GM15510 (cell line): ENCODE data around the gene VEZT.

ENCODE experiments used
- POLR2A ChIP-seq: IDR thresholded peaks from 3 replicates; pipeline ENCODE4 v1.6.1; 2011; ENCODE audit warnings: borderline replicate concordance; ENCODE audit not compliant: insufficient read length; ENCODE audit errors: extremely low read depth

VEZT gene

DNA sequence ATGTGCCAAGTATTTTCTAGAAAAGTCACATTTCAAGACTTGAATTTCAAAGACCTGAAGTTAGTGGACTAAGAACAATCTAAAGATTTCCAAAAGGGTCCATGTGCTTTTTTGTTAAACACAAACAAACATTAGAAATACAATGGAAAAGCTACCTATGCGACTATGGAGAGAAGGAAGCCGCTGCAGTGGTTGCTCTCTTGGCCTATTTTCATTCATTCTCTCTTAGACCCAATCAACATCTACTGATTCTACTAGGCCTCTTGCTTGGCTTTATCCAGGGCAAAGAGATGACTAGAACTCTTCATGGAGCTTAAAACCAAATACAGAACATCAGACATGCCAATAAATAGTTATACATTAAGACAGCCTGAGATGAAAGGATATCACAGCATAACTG lies 10.2 kb upstream of the VEZT start:
- TF ChIP-seq POLR2A, result no peak

DNA sequence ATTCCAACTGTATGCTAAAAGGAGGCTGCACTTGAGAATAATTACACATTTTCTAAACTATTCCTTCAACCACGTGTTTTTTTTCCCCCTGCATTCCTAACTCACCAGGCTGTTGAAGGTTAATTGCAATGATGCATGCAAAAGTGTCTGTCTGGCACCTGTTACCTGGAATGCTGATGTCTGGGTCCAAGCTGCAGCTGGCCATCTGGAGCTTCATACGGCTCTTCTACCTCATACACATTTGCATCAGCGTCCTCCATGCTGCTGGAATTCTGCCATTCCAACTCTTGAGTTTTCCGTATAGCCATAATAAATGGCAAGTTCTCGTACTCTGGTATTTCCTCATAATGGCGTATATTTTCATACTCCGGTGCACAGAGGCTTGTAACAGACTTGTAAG lies 8.9 kb upstream of the VEZT start:
- TF ChIP-seq POLR2A, result no peak

GRCh38 chr12:95212586-95212985 lies 5.0 kb upstream of the VEZT start:
- TF ChIP-seq POLR2A, result no peak

DNA sequence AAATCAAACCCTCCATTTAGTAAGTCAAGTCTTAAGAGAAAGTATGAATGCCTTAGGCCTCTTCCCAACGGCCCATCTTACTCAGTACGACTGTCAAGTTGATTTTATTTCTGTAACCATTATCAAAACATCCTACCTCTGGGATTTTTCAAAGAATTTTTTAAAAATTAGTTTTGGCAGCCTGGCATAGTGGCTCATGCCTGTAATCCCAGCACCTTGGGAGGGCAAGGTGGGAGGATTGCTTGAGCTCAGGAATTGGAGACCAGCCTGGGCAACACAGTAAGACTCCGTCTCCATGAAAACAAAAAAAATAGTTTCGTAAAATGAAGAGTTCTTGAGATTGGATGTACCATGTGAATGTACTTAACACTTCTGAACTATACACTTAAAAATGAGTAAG lies 4.5 kb upstream of the VEZT start:
- no peak for TF ChIP-seq POLR2A

DNA sequence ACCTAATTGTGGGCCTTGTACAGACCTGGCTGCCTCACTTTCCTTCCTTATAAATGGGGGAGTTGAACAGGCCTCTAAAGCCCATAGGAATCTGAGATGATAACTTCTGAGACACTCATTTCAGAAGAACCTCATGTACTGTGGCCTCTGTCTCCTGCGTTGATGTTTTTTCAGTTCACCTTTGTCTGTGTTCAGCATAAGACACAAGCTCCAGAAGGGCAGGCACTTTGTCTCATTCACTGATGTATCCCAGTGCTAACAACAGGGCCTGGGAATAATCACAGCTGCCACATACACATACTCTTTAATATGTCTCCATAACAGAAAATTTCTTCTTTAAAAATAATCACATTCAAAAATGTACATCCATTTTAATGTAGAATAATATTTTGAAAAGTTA lies 3.7 kb upstream of the VEZT start:
- TF ChIP-seq POLR2A, result no peak

- TF ChIP-seq POLR2A, result no peak
These were observed 3.1 kb upstream of the VEZT start for GRCh38 chr12:95214466-95214865.

DNA sequence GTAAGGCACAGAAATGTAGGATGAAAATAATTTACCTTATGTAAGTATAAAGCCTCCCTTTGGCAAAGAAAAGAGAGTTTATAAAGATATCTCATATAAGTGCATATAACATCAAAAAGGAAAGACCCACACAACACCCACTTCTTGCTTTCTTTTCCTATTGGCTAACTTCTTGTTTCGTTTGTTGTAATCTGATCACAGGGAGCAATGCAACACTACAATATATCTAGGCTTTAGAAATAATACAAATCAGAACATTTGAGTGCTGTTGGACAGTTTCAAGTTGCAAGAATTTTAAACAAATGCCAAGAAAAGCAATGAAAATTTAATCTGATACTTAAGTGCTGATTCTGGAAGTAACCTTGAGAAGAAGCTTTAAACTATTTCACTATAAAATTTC lies 1.7 kb upstream of the VEZT start:
- no peak for TF ChIP-seq POLR2A

GRCh38 chr12:95216711-95217376 lies 763 bp upstream of the VEZT start:
- TF ChIP-seq POLR2A, result no peak

DNA sequence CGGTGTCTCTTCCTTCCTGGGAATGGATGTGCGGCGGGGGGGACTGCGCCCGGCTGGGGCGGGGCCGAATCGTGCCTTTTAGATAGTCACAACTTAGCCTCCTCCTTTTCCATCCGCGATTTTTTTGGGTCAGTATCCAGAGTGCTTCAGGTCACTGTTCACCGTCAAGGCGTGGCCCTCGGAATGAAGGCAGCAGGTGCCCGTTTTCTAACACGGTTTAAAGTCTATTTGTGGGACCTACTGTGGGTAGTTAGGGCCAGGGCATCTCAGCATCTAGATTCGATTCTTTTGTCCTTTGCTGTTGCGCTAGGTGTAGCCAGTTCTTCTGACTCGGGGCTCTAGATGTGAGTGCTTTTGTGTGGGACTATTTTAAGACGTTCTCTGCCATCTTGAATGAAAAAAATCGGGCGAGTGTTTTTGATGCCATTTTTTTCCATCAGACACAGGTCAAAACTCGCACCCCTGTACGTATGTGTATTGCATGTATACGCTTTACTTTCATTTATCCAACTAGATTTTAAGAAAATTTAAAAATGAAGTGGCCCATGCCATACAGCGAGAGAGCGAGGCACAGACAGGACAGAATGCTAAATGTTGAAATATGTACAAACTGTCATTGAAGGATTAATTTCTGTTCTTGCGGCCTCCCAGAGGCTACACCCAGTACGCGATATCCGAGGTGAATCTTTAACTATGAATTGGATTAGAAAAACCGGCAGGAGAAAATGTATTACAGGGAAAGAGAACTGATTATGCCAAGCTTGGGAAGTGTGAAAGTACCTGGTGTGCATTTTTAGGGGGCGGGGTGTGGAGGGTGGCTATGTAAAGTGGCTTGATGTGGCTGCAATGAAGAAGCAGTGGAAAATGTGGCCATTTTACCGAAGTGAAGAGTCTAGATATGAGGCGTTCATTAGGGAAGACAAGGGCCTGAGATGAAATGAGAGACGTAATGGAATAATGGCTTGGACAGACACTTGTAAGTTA lies 835 bp downstream of the VEZT start:
- TF ChIP-seq POLR2A, result no peak

DNA sequence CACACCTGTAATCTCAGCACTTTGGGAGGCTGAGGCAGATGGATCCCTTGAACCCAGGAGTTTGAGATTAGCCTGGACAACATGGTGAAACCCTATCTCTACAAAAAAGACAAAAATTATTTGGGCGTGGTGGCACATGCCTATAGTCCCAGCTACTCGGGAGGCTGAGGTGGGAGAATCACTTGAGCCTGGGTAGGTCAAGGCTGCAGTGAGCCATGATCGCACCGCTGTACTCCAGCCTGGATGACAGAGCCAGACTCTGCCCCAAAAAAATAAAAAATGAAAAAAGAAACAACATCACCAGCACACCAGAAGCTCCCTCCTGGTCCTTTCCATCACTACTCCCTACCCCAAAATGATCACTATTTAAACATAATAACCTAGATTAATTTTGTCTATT lies 2.6 kb downstream of the VEZT start:
- no peak for TF ChIP-seq POLR2A

DNA sequence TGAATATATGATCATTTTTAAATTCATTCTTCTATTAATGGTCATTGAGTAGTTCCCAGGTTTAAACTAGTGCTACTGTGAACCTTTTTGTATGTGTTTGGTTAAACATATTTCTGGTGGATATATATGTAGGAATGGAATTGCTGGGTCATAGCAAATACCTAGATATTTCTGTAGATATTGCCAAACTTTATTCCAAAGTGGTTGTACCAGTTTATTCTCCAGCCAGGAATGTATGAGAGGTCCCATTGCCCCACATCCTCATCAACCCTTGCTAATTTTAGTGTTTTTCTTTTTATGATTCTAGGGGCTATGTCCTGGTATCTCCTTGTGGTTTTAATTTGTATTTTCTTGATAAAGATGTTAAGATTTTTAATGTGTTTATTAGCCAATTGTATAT lies 3.1 kb downstream of the VEZT start:
- no peak for TF ChIP-seq POLR2A

DNA sequence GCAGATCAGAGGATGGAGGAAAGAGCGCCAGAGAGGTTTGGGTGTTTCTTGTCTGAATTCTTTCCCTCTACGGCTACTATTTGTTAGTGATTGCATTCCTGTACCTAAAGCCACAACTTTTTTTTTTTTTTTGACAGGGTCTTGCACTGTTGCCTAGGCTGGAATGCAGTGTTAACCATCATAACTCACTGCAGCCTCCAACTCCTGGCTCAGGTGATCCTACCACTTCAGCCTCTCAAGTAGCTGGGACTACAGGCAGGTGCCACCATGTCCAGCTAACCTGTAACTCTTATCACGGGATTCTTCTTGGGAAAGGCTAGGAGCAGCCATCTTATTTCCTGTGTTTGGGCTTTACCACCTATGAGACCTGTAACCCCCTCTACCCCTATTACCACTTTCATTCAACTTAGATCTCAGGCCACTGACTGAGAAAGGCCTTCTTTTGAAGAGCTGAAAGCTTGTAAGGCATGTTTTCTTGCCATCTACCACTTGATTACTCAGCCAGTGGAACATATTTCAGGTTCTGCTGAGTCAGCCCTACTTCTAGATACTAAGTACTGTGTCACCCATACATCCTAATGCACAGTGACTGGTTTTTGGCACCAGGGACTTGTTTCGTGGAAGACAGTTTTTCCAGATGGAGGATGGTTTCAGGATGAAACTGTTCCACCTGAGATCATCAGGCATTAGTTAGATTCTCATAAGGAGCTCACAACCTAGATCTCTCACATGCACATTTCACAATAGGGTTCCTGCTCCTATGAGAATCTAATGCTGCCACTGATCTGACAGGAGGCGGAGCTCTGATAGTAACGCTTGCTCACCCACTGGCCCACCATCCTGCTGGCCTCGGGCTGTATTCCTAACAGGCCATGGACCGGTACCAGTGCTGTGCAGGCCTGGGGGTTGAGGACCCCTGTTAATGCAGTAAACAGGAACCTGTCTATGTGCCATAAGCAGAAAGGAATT lies 6.9 kb downstream of the VEZT start:
- no peak for TF ChIP-seq POLR2A

DNA sequence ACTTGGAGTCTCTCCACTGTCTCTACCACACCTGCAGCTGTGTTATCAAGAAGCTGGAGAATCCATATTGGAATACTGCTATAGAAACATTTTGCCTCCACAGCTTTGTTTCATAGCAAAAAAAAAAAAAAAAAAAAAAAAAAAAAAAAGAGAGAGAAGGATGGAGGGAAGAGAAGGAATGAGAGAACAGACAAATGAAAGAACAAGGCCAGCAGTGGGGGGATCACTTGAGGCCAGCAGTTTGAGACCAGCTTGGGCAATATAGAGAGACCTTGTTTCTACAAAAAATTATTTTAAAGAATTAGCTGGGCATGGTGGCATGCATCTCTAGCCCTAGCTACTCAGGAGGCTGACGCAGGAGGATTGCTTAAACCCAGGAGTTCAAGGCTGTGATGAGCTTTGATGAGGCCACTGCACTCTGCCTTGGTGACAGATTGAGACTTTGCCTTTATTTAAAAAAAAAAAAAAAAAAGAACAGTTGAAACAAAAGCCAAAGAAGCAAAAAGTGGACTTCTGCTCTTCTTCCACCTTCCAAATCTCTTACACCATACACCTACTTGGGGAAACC lies 8.1 kb downstream of the VEZT start:
- TF ChIP-seq POLR2A, result no peak

- no peak for TF ChIP-seq POLR2A
These were observed 10.3 kb downstream of the VEZT start for GRCh38 chr12:95227818-95228356.
